GF-D8 (cell line): ENCODE data around the gene DUOXA2.
"Not testable (repeated sequence)": the region's sequence is repeated elsewhere in the genome, so short reads cannot be mapped to it uniquely, and the experiment has no call there.

Experiments
- DNase-seq: peaks from one replicate; lab custom pipeline; 2025; lab: John Stamatoyannopoulos, UW

DUOXA2 gene

DNA sequence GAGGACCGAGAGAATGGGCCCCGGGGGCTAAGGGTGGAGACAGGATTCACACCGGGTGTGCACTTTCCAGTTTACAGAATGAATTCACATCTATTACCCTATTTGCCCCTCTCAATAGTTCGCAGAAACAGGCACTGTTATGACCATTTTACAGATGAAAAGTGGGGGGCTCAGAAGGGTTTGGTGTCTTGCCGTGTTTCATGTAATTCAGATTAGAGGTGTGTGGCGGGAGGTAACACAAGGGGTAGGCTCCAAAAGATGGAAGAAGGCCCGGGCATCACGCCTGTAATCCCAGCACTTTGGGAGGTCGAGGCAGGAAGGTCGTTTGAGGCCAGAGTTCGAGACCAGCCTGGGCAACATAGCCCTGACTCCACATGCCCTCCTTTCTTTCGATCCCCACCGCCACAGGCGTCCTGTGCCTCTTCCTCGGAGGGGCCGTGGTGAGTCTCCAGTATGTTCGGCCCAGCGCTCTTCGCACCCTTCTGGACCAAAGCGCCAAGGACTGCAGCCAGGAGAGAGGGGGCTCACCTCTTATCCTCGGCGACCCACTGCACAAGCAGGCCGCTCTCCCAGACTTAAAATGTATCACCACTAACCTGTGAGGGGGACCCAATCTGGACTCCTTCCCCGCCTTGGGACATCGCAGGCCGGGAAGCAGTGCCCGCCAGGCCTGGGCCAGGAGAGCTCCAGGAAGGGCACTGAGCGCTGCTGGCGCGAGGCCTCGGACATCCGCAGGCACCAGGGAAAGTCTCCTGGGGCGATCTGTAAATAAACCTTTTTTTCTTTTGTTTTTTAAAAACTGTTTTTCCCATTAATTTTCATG, 3.4 kb downstream of the DUOXA2 start:
- no peak for DNase-seq

DNA sequence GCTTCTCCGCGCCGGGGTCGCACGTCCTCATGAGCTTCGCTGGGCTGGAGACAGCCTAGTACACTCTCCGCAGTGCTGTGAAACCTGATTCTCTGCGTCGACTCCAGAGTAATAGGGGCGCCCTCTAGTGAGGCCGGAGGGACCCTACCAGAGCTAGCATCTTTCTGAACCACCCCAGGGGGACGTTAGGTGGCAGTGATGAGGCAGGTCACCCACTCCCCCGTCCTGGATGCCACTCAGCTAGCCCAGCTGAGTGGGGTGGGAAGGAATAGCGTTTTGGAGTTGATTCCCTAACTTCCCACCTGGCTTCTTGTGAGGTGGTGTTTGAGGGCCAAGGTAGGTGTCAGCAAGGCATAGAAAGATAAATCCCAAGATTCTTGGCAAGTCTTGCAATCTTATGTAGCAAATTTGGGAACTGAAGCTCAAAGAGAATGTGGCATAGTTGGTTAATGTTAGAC, 4.0 kb downstream of the DUOXA2 start:
- DNase-seq, result no peak

DNA sequence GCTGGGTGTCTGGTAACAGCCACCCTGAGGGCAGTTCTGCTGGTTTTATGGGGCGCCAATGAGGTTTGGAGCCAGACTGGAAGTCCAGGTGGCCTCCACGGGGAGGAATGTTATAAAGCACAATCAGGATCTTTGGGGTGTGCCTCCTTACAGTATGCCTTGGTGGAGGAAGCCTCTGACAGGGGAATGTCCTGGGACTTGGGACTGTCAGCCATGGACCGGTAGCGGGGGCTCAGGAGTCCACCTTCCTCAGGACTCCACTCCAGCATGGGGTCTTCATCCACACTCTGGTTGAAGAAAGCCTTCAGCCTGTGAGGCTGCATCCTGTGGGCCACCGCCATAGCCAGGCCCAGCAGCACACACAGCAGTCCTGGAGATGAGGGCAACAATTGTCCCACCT, 4.9 kb downstream of the DUOXA2 start:
- no peak for DNase-seq

DNA sequence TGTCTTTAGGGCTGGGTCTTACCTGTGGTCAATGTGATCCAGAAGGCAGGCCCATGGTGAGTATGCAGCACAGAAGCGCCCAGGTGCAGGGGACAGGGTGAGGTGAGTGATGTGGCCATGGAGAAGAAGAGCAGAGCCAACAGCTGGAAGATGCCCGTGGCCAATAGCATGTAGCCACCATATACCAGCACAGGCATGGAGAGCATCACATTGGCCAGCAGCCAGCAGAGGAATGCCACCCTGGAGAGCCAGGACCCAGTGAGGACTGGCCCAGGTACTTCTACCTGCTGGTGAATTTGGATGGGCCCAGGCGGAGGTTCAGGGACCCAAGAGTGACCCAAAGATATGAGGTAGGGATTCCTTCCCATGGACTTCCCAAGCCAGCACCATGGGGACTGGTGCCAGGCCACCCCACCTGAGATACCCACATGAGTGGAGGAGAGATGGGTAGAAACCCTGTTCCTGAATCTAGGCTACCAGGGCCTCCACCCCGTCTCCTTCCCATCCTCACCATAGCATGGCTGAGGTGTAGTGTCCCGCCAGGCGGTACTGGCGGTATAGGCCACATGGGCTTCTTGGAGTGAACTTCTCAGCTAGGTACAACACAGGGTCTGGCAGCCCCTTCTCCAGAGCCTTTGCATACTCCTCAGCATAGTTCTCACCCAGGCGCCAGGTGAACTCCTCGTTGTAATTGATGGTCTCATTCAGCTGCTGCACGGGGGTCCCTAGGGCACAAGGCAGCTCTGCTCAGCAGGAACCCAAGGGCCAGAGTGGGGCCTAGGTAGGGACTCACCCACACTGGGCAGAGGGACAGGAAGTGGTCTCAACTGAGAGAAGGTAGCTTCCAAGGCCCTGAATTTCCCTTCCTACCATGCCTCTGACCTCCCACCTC, 6.2 kb downstream of the DUOXA2 start:
- no peak for DNase-seq

DNA sequence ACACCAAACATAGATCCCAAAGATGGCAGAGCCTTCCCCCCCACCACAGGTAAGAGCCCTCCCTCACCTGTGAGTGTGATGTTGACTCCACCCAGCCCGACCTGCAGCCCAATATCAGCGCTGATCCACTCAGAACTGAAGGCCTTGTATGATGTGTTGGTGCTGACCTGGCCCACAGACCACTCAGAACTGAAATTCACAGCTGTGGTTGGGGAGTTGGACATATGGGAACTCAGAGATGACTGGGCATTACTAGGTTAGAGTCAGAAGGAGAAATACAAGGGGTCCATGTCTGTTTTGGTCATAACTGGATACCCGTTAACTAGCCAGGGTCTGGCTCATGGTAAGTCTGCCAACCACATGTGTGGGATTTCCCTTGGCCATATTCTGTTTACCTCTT, 6.9 kb downstream of the DUOXA2 start:
- no peak for DNase-seq

DNA sequence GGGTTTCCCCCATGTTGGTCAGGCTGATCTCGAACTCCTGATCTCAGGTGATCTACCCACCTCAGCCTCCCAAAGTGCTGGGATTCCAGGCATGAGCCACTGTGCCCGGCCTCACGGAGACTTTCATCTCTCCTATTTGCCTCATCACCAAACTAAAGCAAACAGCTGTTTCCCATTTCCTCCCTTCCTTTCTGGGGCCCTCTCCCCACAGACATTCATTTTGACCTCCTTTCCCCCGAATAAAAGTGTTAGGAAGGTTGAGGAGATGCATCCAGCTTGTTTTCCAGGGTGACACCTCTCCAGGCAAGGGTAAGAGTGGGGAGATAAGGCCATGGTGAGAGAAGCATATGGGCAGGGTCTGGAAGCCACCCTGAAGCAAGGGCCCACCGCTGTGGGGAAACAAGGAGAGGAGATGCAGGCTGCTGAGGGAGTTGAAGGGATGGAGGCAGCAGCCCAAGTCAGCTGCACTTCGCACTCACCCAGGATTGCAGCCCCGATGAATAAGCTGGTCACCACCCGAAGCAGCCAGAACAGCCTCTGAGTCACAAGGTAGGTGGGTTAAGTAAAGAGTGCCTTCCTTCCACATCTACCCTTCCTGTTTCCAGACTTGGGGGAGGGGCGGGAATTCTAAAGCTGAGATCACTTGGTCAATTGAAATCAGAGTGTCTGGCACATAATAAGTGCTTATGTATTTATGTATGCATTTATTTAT, 7.7 kb downstream of the DUOXA2 start:
- no peak for DNase-seq

DNA sequence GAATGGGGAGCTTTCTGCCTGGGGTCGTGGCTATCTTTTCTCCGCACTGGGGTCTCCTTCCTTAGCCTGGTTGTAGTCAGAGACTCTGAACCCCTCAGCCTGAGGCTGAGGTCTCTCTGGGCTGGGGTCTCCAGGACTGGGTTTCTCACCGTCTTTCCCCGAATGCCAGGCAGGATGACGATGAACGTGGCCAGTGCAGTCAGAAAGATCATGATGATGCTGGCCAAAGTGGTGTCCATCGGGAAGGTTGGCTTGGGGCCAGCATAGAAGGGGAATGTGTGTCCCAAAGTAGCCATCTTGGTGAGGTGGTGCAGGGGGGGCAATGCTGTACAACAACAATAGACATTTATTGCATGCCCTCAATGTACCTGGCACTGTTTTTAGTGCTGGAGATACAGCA, 8.6 kb downstream of the DUOXA2 start:
- DNase-seq, result no peak

DNA sequence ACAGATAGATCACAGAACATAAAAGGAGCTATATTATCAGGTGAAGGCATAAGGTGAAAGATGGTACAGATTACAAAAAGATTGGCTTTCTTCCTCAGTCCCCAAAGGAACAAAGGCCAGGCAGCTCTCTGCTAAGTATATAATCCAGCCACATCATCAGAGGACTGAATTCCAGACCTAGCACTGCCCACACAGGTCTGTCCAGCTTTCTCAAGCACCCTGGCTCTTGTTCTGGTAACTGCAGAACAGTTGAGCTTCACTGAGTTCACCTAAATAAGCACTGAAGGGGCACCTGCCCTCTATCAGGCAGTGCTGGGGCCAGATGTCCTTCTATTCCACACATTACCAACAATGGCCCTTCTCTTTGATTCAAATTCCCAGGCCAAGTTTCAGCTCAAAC, 9.3 kb downstream of the DUOXA2 start:
- no peak for DNase-seq

DNA sequence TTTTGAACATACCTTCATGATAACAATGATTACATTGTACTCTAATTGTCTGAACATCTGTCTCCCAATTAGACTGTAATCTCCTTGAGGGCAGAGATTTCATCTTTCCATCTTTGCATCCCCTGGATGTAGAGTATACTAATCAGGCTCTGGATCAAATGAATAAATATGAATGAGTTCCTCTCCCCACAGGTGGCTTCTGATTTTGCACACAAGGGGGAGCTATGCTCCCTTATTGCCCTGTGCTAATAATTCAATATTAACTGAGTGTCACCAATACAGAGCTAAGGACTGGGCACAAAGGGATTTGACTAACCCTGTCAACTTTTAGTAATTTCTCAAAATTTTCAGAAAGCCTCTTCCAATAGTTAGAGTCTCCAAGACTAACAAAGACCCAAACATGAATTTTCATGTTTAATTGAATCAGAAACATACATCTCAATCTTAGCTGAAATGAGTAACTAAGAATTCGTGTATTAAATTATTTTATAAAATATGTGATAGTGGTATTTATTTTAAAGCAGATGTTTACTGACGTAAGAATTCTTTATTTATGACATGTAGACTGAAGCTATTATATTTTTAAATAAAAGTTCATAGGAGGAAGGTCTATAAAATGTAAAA, 12.5 kb downstream of the DUOXA2 start:
- DNase-seq, result no peak

DNA sequence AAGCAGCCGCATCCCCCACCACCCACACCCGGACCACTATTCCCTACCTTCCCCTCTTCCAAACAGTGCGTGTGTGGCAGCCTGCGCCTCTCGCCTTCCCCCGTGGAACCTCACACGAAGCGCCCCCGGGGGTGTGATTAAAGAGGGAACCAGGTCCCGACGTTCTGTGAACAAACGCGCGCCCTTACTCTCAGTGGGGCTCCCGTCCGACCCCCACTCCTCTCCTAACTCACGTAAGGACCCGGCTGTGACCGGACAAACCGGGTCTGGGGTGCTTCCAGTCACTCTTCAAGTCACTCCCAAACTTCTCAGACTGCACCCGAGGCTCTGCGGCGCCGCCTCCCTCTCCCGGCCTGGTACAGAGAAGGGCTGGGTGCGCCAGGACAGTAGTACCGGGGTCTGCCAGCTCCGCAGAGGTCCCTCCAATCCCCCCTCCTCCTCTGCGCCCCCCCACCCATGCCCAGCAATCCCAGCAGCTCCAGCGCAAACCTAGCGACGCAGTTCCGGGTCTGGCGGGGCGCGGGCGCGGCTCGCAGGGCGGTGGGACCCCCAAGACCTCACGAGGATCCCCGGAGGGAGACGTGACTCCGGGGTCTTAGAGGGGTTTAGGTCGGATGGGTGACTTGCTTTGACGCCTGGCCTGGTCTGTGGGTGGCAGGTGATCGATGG, 15.0 kb downstream of the DUOXA2 start:
- DNase-seq, result no peak

DNA sequence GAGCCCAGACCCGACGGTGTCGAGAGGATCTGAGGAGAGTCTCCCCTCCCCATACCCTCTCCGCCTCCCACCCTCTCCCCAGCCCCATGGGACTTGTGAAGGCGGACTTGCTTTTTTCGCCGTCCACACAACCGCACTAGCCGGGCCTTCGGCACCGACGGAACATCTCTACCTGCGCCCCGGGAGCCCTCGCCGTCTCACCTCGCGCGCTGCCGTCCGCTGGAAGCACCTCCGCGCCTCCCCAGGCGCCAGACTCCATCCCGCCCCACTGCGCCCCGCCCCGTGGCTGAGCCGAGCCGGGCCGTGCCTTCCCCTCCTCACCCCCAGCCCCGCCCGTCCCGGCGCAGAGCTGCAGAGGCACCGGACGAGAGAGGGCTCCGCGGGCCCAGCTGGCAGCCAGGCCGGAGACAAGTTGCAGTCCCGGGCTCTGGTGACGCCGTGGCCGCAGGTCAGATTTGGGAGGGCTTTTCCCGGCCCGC, 15.6 kb downstream of the DUOXA2 start, which contains the start of the genes DUOX1 and DUOXA1:
TSS of gene DUOX1 (plus strand) at position 344 of the 479 bp plus-strand sequence. CDS start 1,973 bp downstream, outside the sequence.
TSS of gene DUOXA1 (minus strand) at position 229 of the 479 bp plus-strand sequence. CDS start 6,865 bp downstream, outside the sequence.
- DNase-seq, result no peak

DNA sequence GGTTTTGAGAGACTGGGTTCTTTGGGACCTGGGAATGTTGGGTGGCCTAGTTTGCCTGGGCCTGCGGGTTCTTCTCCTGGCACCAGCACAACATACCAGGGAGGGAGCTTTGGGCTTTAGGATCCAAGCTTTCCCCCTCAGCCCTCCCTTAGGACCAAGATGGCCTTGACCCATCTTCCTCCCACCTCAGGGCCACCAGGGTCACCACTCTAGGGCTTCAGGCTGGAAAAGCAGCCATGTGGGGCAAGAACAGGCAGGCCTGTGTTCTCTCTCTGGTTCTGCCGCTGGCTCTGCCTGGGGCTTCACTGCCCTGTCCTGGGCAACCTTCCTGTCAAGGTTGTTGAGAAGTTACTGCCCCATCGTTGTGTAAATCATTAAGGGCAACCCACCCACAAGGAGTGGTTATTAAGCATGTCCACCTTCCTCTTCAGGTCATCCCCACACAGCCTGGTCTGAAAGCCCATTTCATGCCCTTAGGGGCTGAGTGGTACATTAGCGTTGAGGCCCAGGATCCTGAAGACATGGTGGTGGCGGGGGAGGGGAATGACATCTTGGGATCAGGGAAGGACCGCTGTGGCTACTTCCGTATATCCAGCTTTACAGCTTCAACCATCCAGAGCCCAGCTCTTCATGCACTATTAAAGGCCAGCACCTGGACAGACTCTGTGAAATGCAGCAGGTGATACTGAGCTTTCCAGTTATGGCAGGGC, 16.3 kb downstream of the DUOXA2 start:
- no peak for DNase-seq

DNA sequence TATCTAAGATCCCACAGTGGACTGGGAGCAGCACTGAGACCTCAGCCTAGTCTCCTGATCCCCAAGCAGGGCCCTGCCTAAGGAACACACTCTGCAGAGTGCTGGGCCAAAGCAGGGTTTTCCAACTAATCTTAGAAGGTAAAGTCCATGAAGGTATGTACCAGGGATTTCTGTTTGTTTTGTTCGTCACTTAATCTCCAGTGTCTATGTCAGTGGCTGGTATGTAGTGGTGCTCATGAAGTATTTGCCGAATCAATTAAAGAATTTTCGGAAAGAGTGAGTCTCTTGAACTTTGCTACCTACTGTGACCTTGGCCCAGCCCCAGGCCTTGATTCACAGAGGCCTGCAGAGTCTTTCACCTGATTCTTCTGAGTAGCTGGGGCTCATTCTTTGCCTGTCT, 17.4 kb downstream of the DUOXA2 start:
- no peak for DNase-seq

DNA sequence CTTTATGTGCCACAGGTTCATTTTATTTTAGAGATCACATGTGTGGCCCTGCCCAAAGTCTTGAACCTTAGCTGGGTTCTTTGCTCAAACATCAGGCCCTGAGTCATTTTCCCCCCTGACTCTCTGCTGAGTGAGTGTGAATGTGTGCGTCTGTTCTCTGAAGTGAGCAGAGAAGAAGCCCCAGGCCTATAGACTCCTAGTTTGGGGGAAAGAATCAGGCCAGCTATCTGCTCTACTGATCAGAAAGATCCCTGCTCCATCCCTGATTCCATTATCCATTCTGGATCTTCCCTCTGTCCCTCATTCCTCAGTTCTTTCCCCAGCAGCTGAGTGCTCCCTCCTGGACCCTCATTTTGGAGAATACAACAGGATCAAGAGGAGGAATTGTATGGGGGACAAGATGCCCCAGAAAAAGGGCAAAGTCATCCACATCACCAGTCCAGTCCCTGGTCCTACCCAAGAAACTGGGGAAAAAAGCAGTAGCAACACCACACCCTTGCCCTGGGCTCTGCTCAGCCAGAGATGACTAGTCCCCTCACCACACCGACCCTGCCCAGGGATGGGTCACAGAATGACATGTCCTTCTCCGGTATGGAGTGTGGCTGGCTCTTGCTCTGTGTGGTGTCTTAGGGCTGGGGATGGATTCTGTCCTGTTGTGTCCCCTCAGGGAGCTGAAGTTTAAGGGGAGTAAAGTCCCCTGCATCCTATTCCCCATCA, 18.9 kb downstream of the DUOXA2 start:
- no peak for DNase-seq

DNA sequence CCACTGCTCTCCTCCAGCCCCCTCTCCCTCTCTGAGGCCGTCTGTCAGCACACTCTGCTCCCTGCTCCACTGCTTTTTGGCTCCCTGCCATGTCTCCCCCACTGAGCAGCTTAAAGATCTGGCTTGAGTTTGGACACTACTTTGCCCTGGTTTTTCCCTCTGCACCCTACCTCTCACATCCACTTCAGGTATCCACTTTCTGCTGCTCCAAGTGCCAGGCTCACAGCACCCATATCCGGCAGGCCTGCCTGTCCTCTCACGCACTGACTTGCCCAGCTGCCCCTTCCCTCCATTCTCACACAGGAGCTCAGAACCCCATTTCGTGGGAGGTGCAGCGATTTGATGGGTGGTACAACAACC, 19.4 kb downstream of the DUOXA2 start:
- no peak for DNase-seq

DNA sequence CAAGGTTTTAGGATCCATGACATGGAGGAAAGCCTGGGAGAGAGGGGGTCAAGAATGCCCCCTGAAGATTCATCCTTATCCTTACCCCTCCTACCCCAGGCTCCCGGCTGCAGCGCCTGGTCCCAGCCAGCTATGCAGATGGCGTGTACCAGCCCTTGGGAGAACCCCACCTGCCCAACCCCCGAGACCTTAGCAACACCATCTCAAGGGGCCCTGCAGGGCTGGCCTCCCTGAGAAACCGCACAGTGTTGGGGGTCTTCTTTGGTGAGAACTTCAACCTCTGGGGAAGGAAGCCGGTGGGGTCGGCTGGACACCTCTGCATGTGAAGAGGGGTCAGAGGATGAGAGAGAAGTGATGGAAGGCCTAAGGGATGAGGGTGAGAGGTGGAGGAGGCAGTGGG, 19.9 kb downstream of the DUOXA2 start:
- no peak for DNase-seq

DNA sequence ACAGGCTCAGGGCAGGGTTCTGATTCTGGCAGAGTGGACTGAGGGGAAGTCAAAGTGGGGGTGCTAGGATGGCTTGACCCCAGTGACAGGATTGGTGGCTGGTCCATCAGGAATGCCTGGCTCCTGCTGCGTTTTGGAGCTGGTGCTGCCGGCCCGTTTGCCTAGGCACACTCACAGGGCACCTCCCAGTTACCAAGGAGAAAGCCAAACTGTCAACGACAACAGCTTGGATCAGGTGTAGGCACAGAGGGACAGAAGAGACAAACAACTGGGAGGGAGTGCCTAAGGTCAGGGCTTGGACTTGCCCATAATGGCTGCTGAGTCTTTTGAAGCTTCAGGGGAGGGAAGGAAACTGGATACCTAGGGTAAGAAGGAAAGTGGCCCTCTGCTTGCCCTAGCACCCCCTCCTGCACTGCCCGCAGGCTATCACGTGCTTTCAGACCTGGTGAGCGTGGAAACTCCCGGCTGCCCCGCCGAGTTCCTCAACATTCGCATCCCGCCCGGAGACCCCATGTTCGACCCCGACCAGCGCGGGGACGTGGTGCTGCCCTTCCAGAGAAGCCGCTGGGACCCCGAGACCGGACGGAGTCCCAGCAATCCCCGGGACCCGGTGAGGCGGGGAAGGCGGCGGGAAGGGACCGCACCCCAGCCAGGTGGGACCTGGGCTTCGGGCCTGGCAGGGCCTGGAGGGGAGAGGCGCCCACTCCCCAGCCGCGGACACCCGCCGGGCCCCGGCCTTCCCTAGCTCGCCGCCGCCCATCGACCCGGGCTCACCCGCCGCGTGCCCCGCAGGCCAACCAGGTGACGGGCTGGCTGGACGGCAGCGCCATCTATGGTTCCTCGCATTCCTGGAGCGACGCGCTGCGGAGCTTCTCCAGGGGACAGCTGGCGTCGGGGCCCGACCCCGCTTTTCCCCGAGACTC, 20.8 kb downstream of the DUOXA2 start:
- DNase-seq, result no peak

DNA sequence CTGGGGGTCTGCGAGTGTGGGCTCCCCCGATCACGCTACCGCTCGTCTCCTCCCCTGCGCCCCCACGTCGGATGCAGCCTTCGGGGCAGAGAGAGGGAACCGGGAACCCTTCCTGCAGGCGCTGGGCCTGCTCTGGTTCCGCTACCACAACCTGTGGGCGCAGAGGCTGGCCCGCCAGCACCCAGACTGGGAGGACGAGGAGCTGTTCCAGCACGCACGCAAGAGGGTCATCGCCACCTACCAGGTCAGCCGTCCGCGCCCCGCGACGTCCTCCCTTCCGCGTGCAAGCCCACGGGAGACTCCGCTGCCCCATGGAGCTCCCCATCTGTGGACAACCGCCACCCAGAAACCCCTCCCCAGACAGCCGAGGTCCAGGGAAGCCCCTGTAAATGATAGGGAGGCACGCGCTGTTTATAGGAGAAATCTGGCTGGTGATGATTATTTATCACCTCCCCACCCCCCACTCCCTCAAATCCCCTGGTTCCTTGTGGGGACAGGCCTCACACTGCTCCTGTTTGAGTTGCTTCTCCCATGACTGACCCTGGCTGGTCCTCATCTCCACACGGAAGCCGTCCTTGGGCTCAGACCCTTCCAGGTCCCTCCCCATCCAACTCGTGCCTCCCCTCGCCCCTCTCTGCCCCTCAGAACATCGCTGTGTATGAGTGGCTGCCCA, 21.7 kb downstream of the DUOXA2 start:
- not testable (repeated sequence) for DNase-seq
